PC-3 (cell line): ENCODE data around the gene PI4KA. TPM values are rescaled to one million over a fixed set of nuclear protein-coding genes. Genes with fewer than 3 reads are reported as not detected.
A peak's percentile ranks its signal among the peaks of the same experiment; 100 is the strongest.

Source experiments
- ATAC-seq: fragments of 200-7000 bp; cut with Tn5 transposase; 2 replicates; pipeline ENCODE4 v1.9.1; 2020; ENCODE audit warnings: mild to moderate bottlenecking, moderate library complexity
- BruUV-seq: library from RNA; stranded (reverse); fragments of 400-500 nt; replicated peaks from 2 replicates; lab custom pipeline; 2021; lab: Mats Ljungman, UMichigan
- CTCF ChIA-PET: fragments of 300-600 bp; sonication (Branson Sonifier 250); formaldehyde crosslinking; loops from one replicate; lab custom pipeline; 2022; ENCODE audit warnings: antibody characterized with exemption; lab: Charles Lee
- POLR2A ChIA-PET: fragments of 300-600 bp; sonication (Branson Sonifier 250); formaldehyde crosslinking; loops from one replicate; lab custom pipeline; 2022; ENCODE audit warnings: antibody characterized with exemption; ENCODE audit not compliant: unreplicated experiment; lab: Charles Lee
- DNase-seq: peaks from one replicate; pipeline ENCODE4 v3.0.0-alpha.2; 2015
- H2AFZ ChIP-seq: fragments of 300-600 bp; sonication (generic); 2 replicates; pipeline ENCODE4 v1.6.0; 2016; ENCODE audit warnings: antibody characterized with exemption, low read length
- H3F3A ChIP-seq: fragments of 300-600 bp; sonication (generic); one replicate; pipeline ENCODE4 v1.6.0; 2017; ENCODE audit warnings: antibody characterized with exemption, low read length, control low read depth, mild to moderate bottlenecking; ENCODE audit not compliant: unreplicated experiment
- H3K27ac ChIP-seq: fragments of 300-600 bp; sonication (generic); 2 replicates; pipeline ENCODE4 v1.5.1; 2016; ENCODE audit warnings: mild to moderate bottlenecking, low read length
- H3K27me3 ChIP-seq: fragments of 300-600 bp; sonication (generic); 2 replicates; pipeline ENCODE4 v1.6.1; 2016; ENCODE audit warnings: low read length, mixed read lengths
- H3K36me3 ChIP-seq: fragments of 300-600 bp; sonication (generic); 2 replicates; pipeline ENCODE4 v1.6.1; 2016; ENCODE audit warnings: low read depth, mixed run types, low read length, mixed read lengths
- H3K4me1 ChIP-seq: fragments of 300-600 bp; sonication (generic); 2 replicates; pipeline ENCODE4 v1.5.1; 2016; ENCODE audit warnings: low read length; ENCODE audit not compliant: insufficient read depth
- H3K4me2 ChIP-seq: fragments of 300-600 bp; sonication (generic); 2 replicates; pipeline ENCODE4 v1.6.0; 2016; ENCODE audit warnings: low read length
- H3K4me3 ChIP-seq: fragments of 300-600 bp; sonication (generic); 2 replicates; pipeline ENCODE4 v1.5.1; 2016; ENCODE audit warnings: mild to moderate bottlenecking, low read length, mixed read lengths
- H3K79me2 ChIP-seq: fragments of 300-600 bp; sonication (generic); 2 replicates; pipeline ENCODE4 v1.6.1; 2017; ENCODE audit warnings: low read length, mixed read lengths
- H3K9ac ChIP-seq: fragments of 300-600 bp; sonication (generic); 2 replicates; pipeline ENCODE4 v1.6.0; 2016; ENCODE audit warnings: mild to moderate bottlenecking, low read length
- H3K9me2 ChIP-seq: fragments of 300-600 bp; sonication (generic); replicated peaks from 2 replicates; pipeline ENCODE4 v1.6.1; 2016; ENCODE audit warnings: mixed run types, low read length, mixed read lengths
- H3K9me3 ChIP-seq: fragments of 300-600 bp; sonication (generic); 2 replicates; pipeline ENCODE4 v1.6.1; 2016; ENCODE audit warnings: low read length, mixed read lengths
- H4K20me1 ChIP-seq: fragments of 300-600 bp; sonication (generic); 2 replicates; pipeline ENCODE4 v1.6.1; 2016; ENCODE audit warnings: low read length, mixed read lengths
- CTCF ChIP-seq: fragments of 300-600 bp; sonication (generic); conservative IDR thresholded peaks from 2 replicates; pipeline ENCODE4 v1.5.1; 2017; ENCODE audit warnings: antibody characterized with exemption, low read depth, mild to moderate bottlenecking, low read length
- EZH2 ChIP-seq: fragments of 300-600 bp; sonication (generic); IDR thresholded peaks from one replicate; pipeline ENCODE4 v1.6.1; 2017; ENCODE audit warnings: antibody characterized with exemption, mild to moderate bottlenecking, low read length; ENCODE audit not compliant: unreplicated experiment
- EZH2phosphoT487 ChIP-seq: fragments of 300-600 bp; sonication (generic); IDR thresholded peaks from 2 replicates; pipeline ENCODE4 v1.6.1; 2018; ENCODE audit warnings: mild to moderate bottlenecking, antibody characterized with exemption, low read length, borderline replicate concordance
- intact Hi-C: fragments of 100-400 bp; cut with micrococcal nuclease; formaldehyde crosslinking; loops from 2 replicates; pipeline ENCODE4 v1.9.0; 2023
- total RNA-seq: library from RNA; depleted of rRNA; stranded (reverse); fragments of >200 nt; gene quantifications from 2 replicates; pipeline ENCODE4 v1.2.3, GENCODE V29; 2014

Gene PI4KA
- total RNA-seq, 1 experiment from 2014 or later = 39.7 TPM

DNA sequence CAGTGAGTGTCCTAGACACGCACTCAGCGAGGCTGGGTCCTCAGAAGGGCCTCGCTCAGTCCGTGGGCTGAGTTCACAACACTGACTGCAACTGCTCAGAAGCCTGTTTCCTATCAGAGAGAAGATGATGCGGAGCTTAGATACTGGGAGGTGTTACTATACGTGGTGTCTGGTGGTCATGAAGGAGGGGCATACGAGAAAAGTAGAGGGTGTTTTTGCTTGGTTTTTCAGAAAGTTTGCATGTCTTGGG lies 94.2 kb downstream of the PI4KA start:
- BruUV-seq = no TSS peak
- CTCF ChIA-PET = no interaction called here
- Histone ChIP-seq H3K79me2 (no peaks in the 10 kb centered on the region), H3K27ac (no peak overlapping the region), H3K4me1 (no peaks in the 10 kb centered on the region), H3K4me3 (no peak overlapping the region), H4K20me1 (no peaks in the 10 kb centered on the region), H3K9ac (no peak overlapping the region), H3K9me3 (no peaks in the 10 kb centered on the region), H3K9me2 (no peaks in the 10 kb centered on the region), H3K36me3 (peaks cover 4% of the 10 kb centered on the region; the same call in 1 of the 2 replicates), H3F3A (no peaks in the 10 kb centered on the region), H3K27me3 (no peaks in the 10 kb centered on the region), H2AFZ (no peak overlapping the region), H3K4me2 (no peak overlapping the region)
- POLR2A ChIA-PET = no interaction called here
- TF ChIP-seq EZH2phosphoT487 (no peak), CTCF (no peak), EZH2 (no peak)
- no peak for DNase-seq
- no peak for ATAC-seq
- intact Hi-C loops = no loop called here

- H3K36me3 ChIP-seq = peaks cover 4% of the 10 kb centered on the region; the same call in 1 of the 2 replicates
- CTCF ChIA-PET = no interaction called here
- no peak overlapping the region for H3K27ac ChIP-seq
- H2AFZ ChIP-seq = no peak overlapping the region
- no peak overlapping the region for H3K9ac ChIP-seq
- H3K27me3 ChIP-seq = no peaks in the 10 kb centered on the region
- no peaks in the 10 kb centered on the region for H3K79me2 ChIP-seq
- no peak for DNase-seq
- no peak for ATAC-seq
- H3K9me3 ChIP-seq = no peaks in the 10 kb centered on the region
- POLR2A ChIA-PET = no interaction called here
- no peaks in the 10 kb centered on the region for H3F3A ChIP-seq
- H3K4me2 ChIP-seq = no peak overlapping the region
- no peaks in the 10 kb centered on the region for H4K20me1 ChIP-seq
- TF ChIP-seq CTCF = no peak
- no peak for TF ChIP-seq EZH2
- no peak for TF ChIP-seq EZH2phosphoT487
- H3K9me2 ChIP-seq = no peaks in the 10 kb centered on the region
- intact Hi-C loops = no loop called here
- no peaks in the 10 kb centered on the region for H3K4me1 ChIP-seq
- TSS peak; percentile 12 for BruUV-seq
- H3K4me3 ChIP-seq = no peak overlapping the region
Observed at GRCh38 chr22:20763630-20764470, 94.8 kb downstream of the PI4KA start.

GRCh38 chr22:20762233-20762796 lies 96.3 kb downstream of the PI4KA start:
- Histone ChIP-seq H4K20me1 (no peaks in the 10 kb centered on the region), H3K9ac (no peak overlapping the region), H3K9me2 (no peaks in the 10 kb centered on the region), H3K79me2 (no peaks in the 10 kb centered on the region), H3K4me2 (no peak overlapping the region), H3K27me3 (no peaks in the 10 kb centered on the region), H3K9me3 (no peaks in the 10 kb centered on the region), H3K4me3 (no peak overlapping the region), H2AFZ (no peak overlapping the region), H3K36me3 (peaks cover 4% of the 10 kb centered on the region; the same call in 1 of the 2 replicates), H3K4me1 (no peaks in the 10 kb centered on the region), H3K27ac (no peak overlapping the region), H3F3A (no peaks in the 10 kb centered on the region)
- POLR2A ChIA-PET = no interaction called here
- TF ChIP-seq EZH2 (no peak), EZH2phosphoT487 (no peak), CTCF (no peak)
- ATAC-seq (no peak), DNase-seq (no peak)
- intact Hi-C loops = no loop called here
- CTCF ChIA-PET = no interaction called here
- no TSS peak for BruUV-seq
